GM10847 (cell line): Measurements from ENCODE around the gene TMEM101.

Experiments used
- POLR2A ChIP-seq: IDR thresholded peaks from 2 replicates; pipeline ENCODE4 v1.6.1; 2011; ENCODE audit not compliant: insufficient read length; ENCODE audit errors: extremely low read depth

The TMEM101 gene

DNA sequence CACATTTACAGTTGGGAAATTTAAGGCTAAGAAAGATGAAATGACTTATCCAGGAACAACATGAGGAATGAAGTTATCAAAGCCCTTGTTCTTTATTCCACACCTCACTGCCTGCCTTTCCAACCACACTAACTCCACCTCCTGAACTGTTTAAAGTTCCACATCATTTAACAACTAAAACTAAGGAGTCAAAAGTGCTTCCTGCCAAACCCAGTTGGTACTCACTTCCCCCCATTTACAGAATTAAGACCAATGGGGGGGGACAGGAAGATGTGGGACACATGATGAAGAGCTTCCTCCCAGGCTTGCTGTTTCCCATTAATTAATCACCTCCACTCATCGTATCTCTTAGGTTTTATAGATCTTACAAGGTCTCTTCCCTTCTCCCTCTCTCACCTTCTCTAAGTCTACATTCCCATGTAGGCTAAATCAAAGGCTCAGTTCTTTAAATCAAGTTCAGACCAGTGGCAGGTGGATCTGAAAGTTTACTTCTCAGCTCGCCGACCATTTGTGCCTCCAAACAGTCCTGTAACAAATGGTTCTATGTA lies 19.2 kb upstream of the TMEM101 start:
- no peak for TF ChIP-seq POLR2A

DNA sequence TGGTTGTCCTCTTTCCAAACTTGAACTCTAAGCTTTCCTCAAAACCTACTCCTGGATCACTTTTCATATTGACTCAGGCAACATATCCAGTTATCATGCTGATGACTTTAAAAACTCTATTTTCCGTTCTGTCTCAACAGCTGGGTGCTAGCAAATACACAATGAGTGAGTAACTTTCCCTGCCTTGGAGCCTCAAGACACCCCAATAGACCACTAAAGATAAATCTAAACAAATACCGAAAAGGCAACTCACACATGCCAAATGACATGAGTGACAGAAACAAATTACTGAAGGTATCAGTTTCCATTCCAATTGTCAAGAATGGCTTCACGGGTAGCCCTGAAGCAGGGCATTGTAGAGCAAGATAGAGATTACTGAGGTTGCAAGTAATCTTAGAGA lies 15.7 kb upstream of the TMEM101 start:
- no peak for TF ChIP-seq POLR2A

DNA sequence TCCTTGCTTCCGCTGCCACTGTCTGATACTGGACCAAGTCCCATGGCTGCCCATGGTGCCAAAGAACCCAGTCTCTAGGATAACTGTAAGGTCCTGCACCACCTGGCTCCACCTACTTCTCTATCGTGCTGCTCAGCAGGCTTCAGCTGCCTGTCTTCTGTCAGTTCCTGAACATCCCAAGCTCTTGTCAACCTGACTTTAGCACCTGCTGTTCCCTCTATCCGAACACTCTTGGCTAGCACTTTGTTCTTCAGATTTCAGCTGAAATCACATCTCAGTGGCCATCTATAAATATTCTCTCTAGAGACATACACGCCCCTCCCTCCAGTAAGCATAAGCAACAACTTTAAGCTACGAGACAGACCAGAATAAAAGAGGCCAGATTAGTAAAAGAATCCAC lies 15.0 kb upstream of the TMEM101 start:
- TF ChIP-seq POLR2A: no peak

DNA sequence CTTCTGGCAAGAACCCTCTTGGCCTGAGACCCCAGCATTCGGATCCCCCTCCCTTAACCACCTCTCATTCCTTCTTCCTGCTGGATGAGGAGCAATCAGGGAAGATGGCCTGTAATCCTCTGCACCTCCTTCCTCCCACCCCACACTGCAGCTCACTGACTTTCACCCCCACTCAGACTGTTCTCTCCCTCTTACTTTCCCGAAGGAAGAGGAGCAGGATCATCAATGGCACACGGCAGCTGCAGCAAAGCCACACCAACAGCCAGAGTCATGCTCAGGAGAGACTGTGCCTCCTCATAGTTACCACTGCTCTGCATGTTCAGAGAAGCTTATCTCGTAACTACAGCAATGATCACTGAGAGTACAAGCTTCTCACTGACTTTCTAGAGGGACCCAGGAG lies 10.1 kb upstream of the TMEM101 start:
- no peak for TF ChIP-seq POLR2A

DNA sequence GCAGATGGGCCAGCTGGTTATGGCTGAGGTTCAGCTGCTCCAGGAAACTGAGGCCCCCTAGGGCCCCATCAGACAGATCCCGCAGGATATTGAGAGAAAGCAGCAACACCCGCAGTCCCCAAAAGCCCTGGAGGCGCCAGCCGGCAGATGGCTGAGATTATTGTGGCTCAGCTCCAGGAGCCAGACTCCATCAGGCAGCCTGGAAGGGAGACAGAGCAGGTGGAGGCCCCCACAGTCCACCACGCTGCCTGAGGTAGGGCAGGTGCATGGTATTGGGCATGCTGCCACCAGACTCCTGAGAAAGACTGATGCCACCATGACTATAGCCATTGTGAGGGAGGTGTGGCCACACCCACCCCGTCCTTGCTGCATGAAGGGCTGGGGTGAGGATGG lies 9.5 kb upstream of the TMEM101 start:
- no peak for TF ChIP-seq POLR2A

DNA sequence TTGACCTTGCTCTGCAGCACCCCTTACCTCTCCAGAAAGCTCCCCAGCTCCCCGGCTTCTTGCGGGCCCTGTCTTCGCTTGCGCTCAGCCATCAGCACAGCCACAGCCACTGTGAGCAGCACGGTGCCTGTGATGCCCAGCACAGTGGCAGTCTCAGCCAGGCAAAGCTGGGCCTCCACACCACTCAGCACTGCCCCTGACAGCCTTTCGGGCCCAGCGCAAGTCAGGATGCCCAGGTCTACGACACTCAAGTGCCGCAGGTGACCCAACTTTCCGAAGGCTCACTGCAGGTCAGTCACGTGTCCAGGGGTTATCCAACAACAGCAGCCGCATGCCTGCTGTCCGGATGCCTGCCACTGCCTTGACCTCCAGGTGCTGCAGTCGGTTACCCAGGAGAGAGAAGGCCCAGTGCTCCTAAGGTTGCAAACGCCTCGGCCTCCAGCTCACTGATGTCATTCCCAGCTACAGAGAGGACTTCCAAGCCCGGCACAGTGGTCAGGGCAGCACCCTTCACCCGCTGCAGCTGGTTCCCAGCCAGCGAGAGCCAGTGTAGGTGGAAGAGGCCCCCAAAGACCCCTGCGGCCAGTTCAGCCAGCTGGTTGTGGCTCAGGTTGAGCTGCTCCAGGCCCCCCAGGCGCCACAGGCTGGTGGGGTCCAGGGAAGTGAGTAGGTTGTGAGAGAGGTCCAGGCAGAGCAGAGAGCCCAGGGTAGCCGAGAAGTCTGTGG lies 8.9 kb upstream of the TMEM101 start:
- no peak for TF ChIP-seq POLR2A

DNA sequence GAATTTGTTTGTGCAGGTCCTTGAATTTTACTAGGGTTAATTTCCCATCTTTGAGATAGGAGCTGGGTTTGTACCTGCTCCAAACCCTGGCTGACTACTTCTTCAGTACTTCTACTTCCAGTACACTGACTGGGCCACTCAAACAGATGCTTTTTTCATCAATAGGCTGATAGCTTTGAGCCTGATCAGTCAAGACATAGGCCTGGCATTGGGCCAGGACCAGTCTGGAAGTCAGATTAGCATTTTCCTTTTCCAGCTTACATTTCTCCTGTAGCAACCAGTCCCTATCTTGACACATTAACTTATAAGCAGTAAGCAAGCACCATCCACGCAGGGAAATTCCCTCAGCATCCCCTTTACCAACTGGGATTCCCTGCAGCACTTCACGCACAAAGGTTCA lies 7.5 kb upstream of the TMEM101 start:
- TF ChIP-seq POLR2A: no peak

DNA sequence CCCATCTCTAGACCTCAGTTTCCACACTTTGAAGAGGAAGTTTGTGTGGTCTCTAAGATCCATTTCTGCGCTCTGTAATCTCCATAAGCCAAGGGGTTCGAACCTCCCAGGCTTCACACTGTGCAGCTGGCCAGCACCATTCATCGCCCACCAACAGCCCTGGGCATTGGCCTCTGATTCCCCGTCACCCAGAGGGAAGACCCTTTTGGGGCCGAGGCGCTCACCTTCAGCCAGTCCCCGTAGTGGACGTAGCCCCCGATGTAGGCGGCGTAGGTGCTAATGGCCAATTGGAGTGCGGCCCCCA lies 678 bp downstream of the TMEM101 start:
- no peak for TF ChIP-seq POLR2A

DNA sequence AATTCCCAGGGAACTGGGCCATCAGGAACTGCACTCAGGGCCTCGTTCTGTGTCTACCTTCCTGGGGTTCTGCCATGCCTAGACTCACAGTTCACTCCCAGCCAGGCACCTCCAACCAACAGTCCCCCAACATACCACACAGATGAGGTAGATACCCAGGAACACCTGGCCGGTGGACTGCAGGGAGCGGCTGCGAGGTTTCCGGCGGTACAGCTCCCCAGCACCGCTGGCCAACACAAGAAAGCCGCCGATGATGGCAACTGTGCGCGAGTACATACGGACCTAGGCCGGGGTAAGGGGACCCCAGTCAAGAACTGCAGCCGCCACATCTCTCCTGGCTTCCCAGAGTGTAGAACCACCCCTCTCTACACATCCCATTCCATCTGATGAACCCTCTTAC lies 1.9 kb downstream of the TMEM101 start:
- no peak for TF ChIP-seq POLR2A

DNA sequence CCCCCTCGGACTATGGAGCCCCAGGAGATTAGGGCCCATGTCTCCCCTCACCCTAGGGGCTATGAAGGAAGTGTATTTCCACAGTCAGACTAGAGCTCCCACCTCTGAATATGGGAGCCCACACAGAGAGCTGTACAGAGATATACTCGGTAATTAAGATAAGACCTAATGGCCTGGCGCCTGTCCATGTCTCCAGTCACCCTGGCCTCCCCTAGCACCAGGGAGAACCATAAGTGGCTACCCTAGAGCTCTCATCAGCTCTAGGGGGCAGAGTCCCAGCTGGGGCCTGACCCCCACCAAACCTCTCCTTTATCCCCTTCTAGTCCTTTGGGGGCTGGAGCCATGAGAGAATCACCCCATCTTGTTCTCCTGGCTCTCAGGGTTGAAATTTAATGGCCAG lies 2.4 kb downstream of the TMEM101 start:
- no peak for TF ChIP-seq POLR2A

DNA sequence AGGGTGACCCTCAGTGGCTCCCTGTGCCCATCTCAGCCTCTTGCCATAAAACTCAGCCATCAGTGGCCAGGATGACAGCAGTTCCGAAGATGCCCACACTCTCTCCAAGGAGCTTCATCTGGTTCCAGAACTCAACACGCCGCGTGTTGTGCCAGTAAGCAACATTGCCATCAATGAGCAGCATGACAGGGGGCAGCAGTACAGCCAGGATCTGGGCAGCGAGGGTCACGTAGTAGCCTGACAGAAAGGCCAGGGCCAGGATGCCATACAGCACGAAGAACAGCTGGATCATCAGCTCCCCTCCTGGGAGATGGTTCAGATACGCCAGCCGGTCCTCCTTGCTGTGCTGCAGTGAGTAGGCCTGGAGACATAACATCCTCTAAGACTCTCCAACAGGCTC lies 2.9 kb downstream of the TMEM101 start:
- TF ChIP-seq POLR2A: no peak

DNA sequence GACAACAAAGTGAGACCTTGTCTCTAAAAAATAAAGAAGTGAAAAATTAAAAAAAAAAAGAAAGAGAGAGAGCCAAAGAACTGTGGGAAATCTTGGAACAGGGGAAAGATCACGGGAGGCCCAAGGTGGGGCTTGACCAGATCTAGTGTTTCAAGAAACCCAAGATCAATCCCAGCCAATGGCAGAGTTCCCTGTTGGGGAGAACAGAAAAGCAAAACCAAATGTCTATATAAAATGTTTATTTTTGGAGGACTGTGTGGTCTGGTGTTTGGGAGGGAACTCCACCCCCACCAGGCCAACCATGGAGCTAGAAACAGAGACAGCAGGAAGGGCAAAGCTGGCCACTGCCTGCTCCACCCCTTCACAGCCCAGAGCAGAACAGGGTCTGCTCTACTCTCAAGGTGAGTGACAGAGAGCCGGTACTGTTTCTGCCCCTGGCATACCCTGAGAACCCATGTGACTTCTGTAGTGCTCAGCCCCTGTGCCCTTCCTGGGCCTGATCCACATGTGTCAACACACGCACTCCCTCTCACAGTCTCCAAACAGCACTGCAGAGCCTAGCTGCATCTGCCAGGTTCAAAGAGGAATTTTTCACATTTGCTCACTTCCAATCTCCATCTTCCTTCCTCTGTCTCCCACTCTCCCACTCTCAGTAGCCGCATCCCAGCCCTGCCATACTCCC lies 3.7 kb downstream of the TMEM101 start:
- no peak for TF ChIP-seq POLR2A

DNA sequence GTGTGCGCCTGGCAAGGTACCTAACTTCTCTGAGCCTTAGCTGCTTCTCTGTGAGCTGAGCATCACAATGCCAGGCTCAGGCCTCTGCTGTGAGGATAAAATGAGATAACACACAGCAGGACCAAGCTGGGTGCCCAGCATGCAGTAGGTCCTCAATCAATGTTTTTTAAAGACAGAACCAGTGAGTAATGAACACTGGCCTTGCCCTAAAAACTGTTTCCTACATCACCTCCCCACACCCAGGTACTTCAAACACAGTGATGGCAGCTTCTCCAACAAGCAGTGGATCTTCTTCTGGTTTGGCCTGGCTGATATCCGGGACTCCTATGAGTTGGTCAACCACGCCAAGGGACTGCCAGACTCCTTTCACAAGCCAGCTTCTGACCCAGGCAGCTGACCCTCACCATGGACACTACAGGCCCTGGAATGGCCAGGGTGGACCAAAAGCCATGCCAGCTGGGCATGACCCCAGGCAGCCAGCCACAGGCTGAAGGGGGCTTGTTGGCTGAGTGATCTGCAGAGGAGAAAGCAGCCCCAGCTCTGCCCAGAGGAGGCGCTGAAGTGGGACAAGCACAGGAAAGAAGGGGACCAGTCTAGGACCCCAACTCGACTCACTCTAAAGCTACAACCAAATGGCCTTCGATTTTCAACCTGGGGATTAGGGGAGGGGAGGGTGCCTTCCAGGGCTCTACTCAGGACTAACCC lies 6.4 kb downstream of the TMEM101 start:
- no peak for TF ChIP-seq POLR2A

DNA sequence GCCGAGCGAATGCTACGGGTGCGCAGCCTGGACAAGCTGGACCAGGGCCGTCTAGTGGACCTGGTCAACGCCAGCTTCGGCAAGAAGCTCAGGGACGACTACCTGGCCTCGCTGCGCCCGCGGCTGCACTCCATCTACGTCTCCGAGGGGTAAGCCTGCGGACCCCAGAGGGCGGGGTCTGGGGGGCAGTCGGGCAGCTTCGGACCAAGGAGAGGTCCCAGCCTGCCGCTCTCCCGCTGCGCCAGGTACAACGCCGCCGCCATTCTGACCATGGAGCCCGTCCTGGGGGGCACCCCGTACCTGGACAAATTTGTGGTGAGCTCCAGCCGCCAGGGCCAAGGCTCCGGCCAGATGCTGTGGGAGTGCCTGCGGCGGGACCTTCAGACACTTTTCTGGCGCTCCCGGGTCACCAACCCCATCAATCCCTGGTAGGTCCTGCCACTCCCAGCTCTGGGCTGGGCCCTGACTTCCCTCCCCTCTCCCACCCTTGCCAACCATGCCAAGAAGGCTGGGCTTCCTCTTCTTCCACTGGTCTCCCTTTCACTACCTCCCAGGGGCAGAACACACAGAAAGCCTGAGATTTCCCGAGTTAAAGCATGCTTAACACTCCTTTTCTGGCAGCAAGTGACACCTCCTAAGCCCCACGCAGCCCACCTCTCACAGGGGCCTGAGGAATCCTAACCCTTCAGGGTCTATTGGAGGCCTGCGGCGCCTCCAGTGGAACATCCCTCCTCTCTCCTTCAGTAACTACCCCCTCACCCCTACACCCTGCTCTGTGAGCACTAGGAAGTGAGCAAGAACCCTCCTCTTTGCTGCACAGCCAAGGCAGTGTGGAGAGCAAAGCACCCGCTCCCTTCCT lies 7.2 kb downstream of the TMEM101 start:
- TF ChIP-seq POLR2A: no peak

DNA sequence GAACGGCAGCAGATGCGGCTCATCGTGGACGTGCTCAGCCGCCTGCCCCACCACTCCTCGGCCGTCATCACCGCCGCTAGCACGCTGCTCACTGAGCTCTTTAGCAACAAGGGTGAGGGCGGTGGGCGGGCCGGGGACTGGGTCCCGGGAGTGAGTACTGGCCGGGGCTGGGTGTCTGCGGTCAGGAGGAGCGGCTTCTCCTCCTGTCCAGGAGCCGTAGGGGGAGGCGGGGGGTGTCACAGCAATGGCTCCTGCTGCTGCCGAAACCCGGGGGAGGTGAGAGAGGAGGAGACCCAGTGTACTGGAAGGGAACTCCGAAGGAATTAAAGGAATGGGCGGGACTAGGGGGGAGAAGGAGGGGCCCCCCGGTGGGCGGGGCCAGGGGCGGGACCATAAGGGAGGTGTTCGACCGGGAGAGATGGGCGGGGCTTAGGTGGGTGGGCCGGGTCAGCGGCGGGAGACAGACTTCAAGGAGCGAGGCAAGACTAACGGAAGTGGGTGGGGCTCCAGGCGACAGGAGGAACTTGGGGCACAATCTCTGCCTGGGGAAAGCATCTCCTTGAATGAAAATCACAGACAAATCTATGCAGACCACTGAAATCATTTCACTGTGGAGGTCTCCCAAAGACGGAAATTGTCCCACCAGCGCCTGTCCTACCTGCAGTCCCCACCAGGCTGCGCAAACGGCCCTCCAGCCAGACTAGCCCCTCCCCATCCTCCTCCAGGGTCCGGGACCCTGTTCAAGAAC lies 8.0 kb downstream of the TMEM101 start:
- TF ChIP-seq POLR2A: no peak
